RWPE2 (cell line): Measurements from ENCODE around the gene OXT.
"Not testable (repeated sequence)": the region's sequence is repeated elsewhere in the genome, so short reads cannot be mapped to it uniquely, and the experiment has no call there.

ENCODE experiments used
- ATAC-seq: fragments of 200-7000 bp; cut with Tn5 transposase; 3 replicates; pipeline ENCODE4 v1.9.1; 2021; ENCODE audit warnings: low read depth
- DNase-seq: peaks from one replicate; pipeline ENCODE4 v3.0.0-alpha.2; 2020; ENCODE audit warnings: low spot score
- H3K27ac ChIP-seq: fragments of 450-650 bp; 2 replicates; pipeline ENCODE4 v1.5.1; 2017; ENCODE audit warnings: mild to moderate bottlenecking; ENCODE audit not compliant: poor library complexity, severe bottlenecking
- H3K27me3 ChIP-seq: fragments of 250-450 bp; sonication (Bioruptor Pico); 2 replicates; pipeline ENCODE4 v1.5.1; 2021; ENCODE audit warnings: mild to moderate bottlenecking, moderate library complexity; ENCODE audit not compliant: insufficient read depth, poor library complexity, severe bottlenecking
- H3K36me3 ChIP-seq: fragments of 250-450 bp; sonication (Bioruptor Pico); 2 replicates; pipeline ENCODE4 v1.5.1; 2020; ENCODE audit warnings: low read depth, mild to moderate bottlenecking, moderate library complexity
- H3K4me1 ChIP-seq: fragments of 250-450 bp; sonication (Bioruptor Pico); 2 replicates; pipeline ENCODE4 v1.5.1; 2021; ENCODE audit warnings: mild to moderate bottlenecking, moderate library complexity; ENCODE audit not compliant: insufficient read depth, poor library complexity, severe bottlenecking
- H3K4me3 ChIP-seq: fragments of 250-450 bp; sonication (Bioruptor Pico); 2 replicates; pipeline ENCODE4 v1.5.1; 2021; ENCODE audit warnings: mild to moderate bottlenecking, moderate library complexity; ENCODE audit not compliant: severe bottlenecking
- H3K9me3 ChIP-seq: fragments of 250-450 bp; sonication (Bioruptor Pico); 2 replicates; pipeline ENCODE4 v1.5.1; 2021; ENCODE audit warnings: mild to moderate bottlenecking, moderate library complexity; ENCODE audit not compliant: severe bottlenecking
- CTCF ChIP-seq: fragments of 450-650 bp; IDR thresholded peaks from one replicate; pipeline ENCODE4 v1.5.1; 2017; ENCODE audit warnings: mild to moderate bottlenecking, moderate library complexity; ENCODE audit not compliant: poor library complexity, severe bottlenecking

Gene OXT

GRCh38 chr20:3071610-3072529, at the start of gene OXT:
TSS of gene OXT (plus strand) at chr20:3071620. CDS start at chr20:3071656, 36 bp downstream.
- ATAC-seq = no peak; the same call in 2 of the 3 replicates
- no peak within 1 kb of the TSS for H3K4me3 ChIP-seq
- H3K36me3 ChIP-seq = no peaks in the 10 kb centered on the region
- H3K27me3 ChIP-seq = peaks cover 12% of the 10 kb centered on the region
- no peaks in the 10 kb centered on the region for H3K9me3 ChIP-seq
- H3K4me1 ChIP-seq = no peaks in the 10 kb centered on the region
- no peak for DNase-seq
- H3K27ac ChIP-seq = no peak within 1 kb of the TSS
- TF ChIP-seq CTCF = no peak

GRCh38 chr20:3021777-3022176, 49.6 kb upstream of the OXT start:
- DNase-seq (no peak), ATAC-seq (no peak)
- peaks cover 42% of the 10 kb centered on the region for H3K36me3 ChIP-seq
- H3K9me3 ChIP-seq = no peaks in the 10 kb centered on the region
- no peaks in the 10 kb centered on the region for H3K27me3 ChIP-seq
- H3K27ac ChIP-seq = no peak overlapping the region
- no peak for TF ChIP-seq CTCF
- H3K4me3 ChIP-seq = no peak overlapping the region
- no peaks in the 10 kb centered on the region for H3K4me1 ChIP-seq

- not testable (repeated sequence) for H3K27me3 ChIP-seq, H3K27ac ChIP-seq, H3K4me1 ChIP-seq, H3K9me3 ChIP-seq, H3K4me3 ChIP-seq, DNase-seq, ATAC-seq
- peaks cover 43% of the 10 kb centered on the region for H3K36me3 ChIP-seq
These were observed 48.6 kb upstream of the OXT start for GRCh38 chr20:3022559-3023490.

GRCh38 chr20:3027987-3028386, 43.4 kb upstream of the OXT start:
- H3K36me3 ChIP-seq = peaks cover 34% of the 10 kb centered on the region

More at GRCh38 chr20:3027987-3028386, 43.4 kb upstream of the OXT start:
- no peak overlapping the region for H3K27ac ChIP-seq
- DNase-seq = no peak
- no peak overlapping the region for H3K4me3 ChIP-seq
- no peak for ATAC-seq
- no peaks in the 10 kb centered on the region for H3K4me1 ChIP-seq
- no peaks in the 10 kb centered on the region for H3K9me3 ChIP-seq
- TF ChIP-seq CTCF = no peak
- no peaks in the 10 kb centered on the region for H3K27me3 ChIP-seq
